GM10248 (cell line): Measurements from ENCODE around the gene COQ2.

Experiments
- CTCF ChIA-PET: fragments of 300-600 bp; sonication (Branson Sonifier 250); formaldehyde crosslinking; extraction: SDS; loops from one replicate; lab custom pipeline; 2021; ENCODE audit warnings: antibody characterized with exemption; lab: Yijun Ruan, JAX
- POLR2A ChIA-PET: fragments of 350-650 bp; sonication (Branson Sonifier 250); formaldehyde crosslinking; extraction: SDS; loops from one replicate; lab custom pipeline; 2020; ENCODE audit warnings: antibody characterized with exemption; lab: Yijun Ruan, JAX
- DNase-seq: peaks from one replicate; pipeline ENCODE4 v3.0.0; 2012; ENCODE audit errors: extremely low spot score
- CTCF ChIP-seq: IDR thresholded peaks from 2 replicates; pipeline ENCODE4 v1.5.1; 2012; ENCODE audit warnings: mild to moderate bottlenecking, low read depth; ENCODE audit errors: extremely low read depth, missing control alignments, control extremely low read depth

Gene COQ2

GRCh38 chr4:83262682-83263081 lies 21.9 kb downstream of the COQ2 start:
- ChIA-PET CTCF (interaction anchor here (1.5 to 4.3 kb wide), 3 partner anchors 8 to 188 kb away, joined by 7 to 35 read pairs (median 26); no protein-coding TSS in a partner anchor), POLR2A (no interaction called here)
- TF ChIP-seq CTCF = no peak
- no peak for DNase-seq

DNA sequence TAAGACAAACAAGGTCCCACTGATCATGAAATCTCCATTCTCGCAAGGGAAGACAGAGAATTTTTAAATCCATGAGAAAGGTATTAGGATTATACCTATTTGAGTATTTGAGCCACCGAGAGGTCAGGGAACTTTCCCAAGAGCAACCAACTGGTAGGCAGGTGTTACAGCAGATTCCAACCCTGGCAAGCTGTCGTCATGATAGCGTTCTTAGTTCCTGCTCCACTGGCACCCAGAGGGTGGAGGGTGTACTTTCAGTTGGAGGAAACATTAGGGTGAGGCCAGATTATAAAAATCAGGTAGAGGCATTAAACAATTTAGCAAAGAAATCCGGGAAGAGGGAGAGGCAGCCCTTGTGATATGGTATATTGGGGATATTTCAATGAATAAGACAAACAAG lies 23.3 kb downstream of the COQ2 start:
- no peak for TF ChIP-seq CTCF
- DNase-seq = no peak
- ChIA-PET POLR2A (no interaction called here), CTCF (interaction anchor here (0.8 to 4.3 kb wide), 13 partner anchors 10 to 799 kb away, joined by 3 to 35 read pairs (median 5); partner anchors contain the start of gene COQ2)

DNA sequence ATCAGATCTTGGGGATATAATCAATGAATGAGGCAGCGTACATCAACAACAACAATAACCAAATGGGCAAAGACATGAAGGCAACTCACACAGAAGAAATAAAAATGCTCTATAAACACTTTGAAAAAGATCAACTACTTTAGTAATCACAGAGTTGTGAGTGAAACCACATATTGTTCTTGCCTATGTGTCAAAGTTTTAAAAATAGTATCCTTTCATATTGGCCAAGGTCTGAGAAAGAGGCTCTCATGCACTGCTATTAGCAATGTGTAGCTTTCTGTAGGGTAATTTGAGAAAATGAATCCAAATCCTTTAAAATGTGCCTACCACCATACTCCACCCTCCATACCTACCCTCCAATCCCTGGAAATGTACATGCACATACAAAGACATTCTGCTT lies 25.0 kb downstream of the COQ2 start:
- DNase-seq = no peak
- TF ChIP-seq CTCF = no peak
- ChIA-PET CTCF (interaction anchor here (0.9 to 4.3 kb wide), 8 partner anchors 9 to 224 kb away, joined by 3 to 35 read pairs (median 9); partner anchors contain the start of gene COPS4), POLR2A (no interaction called here)

DNA sequence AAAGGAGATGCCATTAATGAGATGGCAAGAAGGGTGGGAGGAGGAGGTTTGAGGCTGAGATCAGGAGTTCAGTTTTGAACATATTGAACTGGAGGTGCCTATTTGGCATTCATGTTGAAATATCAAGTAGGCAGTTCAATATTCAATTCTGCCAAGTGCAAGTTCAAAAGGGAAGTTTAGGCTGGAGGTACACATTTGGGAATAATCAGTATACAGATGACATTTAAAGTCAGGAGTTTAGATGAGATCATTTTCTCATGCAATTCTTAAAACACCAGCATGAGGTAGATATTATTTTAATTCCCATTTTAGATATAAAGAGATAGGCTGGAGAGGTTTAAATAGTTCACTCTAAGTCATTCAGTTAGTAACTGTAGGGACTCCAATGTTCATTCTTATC lies 26.1 kb downstream of the COQ2 start:
- POLR2A ChIA-PET = no interaction called here
- no peak for DNase-seq
- no peak for TF ChIP-seq CTCF
- CTCF ChIA-PET = interaction anchor here (4.1 to 4.3 kb wide), 2 partner anchors 13 to 22 kb away, joined by 26 to 35 read pairs; no protein-coding TSS in a partner anchor

GRCh38 chr4:83257811-83258210 lies 26.8 kb downstream of the COQ2 start:
- no peak for DNase-seq
- TF ChIP-seq CTCF = no peak
- ChIA-PET CTCF (no interaction called here), POLR2A (no interaction called here)

GRCh38 chr4:83255584-83255983 lies 29.0 kb downstream of the COQ2 start:
- ChIA-PET CTCF (interaction anchor here (1.5 kb wide), 1 partner anchor 25 kb away, joined by 4 read pairs; no protein-coding TSS in a partner anchor), POLR2A (no interaction called here)
- no peak for TF ChIP-seq CTCF
- DNase-seq = no peak
